ENCODE results near the gene TTC22.

Gene TTC22

DNA sequence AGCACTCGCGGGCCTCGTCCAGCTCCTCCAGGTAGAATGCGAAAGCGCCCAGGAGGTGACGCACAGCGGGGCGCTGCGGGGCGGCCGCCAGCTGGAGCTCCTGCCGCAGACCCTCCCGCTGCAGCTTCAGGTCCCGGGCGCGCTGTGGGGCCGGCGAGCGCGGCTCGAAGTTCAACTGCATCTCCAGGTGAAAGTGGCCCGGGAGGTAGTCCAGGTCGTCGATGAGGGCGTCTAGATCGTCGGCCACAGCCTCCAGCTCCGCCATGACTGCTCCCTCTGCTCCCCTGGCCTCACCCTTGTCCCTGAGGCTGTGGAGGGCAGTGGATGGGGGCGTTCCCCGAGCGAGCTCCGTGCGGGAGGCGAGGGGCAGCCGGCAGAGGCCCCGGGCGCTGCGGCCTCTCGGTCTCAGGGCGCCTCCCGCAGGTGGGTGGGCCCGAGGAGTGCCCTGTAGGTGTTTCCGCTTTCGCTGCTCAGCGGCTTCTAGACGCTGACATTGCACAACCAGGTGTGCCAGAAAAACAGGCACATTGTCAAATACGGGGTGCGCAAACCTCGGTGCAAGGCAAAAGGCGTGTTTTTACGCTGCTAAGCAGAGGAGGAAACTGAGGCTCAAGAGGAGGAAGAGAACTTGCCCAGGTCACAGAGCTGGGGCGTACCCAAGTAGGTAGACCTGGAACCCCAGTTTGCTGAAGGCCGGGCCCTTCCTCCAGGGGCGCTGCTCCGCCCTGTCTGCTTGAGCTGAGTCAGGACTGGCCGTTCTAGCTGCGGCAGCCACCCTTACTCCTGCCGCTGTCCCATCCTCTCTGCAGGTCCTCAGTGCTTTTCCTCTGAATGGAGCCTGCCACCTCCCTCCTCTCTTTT is at the start of gene TTC22:
TTC22 (minus strand) TSS at position 425 of the 861 bp plus-strand sequence; CDS start at position 265, 160 bp downstream.
- DNase-seq: no peak

GRCh38 chr1:54850737-54851136 is 49.6 kb upstream of the TTC22 start:
- no peak for DNase-seq

GRCh38 chr1:54850069-54850730 is 49.1 kb upstream of the TTC22 start:
- DNase-seq: no peak

- no peak for DNase-seq
These were observed 48.3 kb upstream of the TTC22 start for GRCh38 chr1:54849219-54850068.

DNA sequence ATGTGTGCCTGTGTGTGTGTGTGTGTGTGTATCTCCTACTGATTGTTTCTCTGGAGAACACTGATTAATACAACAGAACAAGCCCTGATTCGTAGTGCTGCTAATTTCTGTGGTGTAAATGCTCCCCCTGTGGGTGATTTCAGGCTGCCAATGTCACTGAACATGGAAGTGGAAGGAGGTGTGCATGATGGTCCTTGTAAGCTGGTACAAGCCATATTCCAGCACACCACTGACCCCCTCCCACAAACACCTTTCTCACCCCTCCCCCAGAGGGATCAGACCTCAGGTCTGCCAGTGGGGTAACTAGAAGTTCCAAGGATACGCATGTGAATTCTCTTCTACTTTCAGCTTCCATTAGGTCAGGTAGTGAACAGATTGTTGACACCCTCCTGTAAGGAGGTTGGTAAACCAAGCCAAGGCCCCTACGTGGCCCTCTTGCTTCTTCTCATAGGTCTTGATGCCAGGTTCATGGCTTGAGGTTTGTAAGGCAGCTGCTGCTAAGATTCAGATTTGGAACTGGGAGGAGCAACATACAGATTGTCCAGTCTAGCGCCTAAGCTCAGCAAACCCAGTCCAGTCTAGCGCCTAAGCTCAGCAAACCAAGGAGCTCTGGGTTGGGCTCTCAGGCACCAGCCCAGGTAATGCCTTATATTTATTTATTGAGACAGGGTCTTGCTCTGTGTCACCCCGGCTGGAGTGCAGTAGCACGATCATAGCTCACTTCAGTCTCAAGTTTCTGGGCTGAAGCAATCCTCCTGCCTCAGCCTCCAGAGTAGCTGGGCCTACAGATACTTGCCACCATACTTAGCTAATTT is 47.2 kb upstream of the TTC22 start:
- DNase-seq: no peak

DNA sequence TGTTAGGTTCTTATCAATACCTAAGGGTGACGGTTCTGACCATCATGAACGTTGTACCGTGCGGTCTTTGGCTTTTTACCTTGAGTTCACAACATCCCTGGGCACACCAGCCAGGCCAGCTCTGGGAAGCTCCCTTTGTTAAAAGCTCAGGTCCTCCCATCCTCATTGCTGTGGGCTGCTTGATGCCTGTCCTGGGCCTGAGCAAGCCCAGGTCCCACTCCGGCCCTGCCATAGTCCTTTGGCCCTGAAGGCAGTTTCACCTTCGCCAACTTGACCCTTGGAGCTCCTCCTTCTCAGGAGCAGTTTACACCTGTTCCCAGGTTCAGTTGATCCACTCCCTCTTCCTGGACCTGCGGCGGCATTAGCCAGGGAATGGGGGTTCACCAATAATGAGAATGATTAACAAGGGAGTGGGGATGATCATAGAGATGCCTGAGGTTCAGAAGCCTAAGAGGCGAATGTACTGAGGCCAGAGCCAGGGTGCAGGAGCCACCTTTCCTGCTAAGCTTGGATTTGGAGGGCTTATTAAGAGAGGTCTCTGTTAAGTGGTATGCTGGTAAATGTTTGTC is 45.7 kb upstream of the TTC22 start:
- DNase-seq: no peak

- DNase-seq: no peak
These were observed 45.2 kb upstream of the TTC22 start for GRCh38 chr1:54846301-54846700.

DNA sequence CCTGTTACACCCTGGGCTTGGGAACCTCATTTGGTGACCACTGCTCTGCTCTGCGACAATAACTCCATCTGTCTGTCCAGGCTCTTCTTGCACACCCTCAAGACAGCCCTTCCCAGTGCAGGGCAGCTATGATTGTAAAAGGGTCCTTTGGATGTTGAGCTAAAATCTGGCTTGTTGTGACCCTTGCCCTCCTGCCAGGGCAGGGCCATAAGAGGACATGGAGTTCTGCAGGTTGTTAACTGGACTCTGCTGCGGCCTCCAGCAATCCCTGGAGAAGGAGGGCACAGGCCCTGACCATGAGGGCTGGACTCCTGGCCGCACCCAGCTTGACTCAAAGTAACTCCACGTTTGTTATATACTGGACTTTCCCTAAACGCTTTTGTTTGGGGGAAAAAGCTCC is 44.6 kb upstream of the TTC22 start:
- DNase-seq: no peak

- DNase-seq: no peak
These were observed 43.4 kb upstream of the TTC22 start for GRCh38 chr1:54844564-54844963.

GRCh38 chr1:54843449-54843848 is 42.3 kb upstream of the TTC22 start:
- DNase-seq: no peak

GRCh38 chr1:54842963-54843362 is 41.8 kb upstream of the TTC22 start:
- no peak for DNase-seq

DNA sequence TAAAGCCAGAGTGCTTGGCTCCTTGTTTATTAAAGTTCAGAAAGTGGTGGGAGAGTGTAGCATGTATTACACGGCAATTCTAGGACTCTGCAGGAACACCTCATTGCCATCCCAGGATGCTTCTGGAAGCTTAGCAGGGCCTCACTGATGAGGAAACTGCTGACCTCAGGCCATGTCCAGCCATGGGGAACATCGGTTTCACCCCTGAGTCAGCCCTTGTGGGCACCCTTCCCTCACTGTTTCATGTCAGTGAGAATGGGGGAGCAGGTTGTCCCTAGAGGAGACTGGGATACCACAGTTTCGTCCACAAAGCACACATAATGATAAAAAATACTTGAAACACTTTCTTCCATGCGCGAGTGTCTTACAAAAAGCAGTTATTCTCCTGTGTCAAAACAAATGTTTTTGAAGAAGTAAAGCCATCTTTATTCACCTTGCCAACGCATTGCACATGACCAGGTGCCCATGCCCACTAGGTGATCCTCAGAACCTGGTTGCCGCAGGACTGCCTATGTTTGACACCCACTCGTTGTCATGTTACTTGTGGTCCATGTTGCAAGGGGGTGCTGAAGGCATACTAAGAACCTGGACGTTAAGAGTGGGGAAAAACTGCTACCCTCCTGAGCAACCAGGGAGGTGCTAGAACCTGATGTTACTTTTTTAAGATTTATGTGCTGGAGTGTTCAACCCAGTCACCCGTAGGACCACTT is 41.2 kb upstream of the TTC22 start:
- no peak for DNase-seq

DNA sequence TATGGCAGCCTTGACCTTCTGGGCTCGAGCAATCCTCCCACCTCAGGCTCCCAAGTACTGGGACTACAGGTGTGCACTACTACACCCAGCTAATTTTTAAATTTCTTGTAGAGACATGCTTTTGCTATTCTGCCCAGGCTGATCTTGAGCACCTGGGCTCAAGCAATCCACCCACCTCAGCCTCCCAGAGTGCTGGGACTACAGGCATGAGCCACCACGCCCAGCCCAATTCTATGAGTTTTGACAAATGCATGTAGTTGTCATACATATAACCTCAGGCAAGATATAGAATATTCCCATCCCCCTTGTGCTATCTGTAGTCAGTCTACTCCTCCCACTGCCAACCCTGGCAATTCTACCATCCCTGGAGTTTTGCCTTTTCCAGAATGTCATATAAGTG is 38.7 kb upstream of the TTC22 start:
- no peak for DNase-seq

DNA sequence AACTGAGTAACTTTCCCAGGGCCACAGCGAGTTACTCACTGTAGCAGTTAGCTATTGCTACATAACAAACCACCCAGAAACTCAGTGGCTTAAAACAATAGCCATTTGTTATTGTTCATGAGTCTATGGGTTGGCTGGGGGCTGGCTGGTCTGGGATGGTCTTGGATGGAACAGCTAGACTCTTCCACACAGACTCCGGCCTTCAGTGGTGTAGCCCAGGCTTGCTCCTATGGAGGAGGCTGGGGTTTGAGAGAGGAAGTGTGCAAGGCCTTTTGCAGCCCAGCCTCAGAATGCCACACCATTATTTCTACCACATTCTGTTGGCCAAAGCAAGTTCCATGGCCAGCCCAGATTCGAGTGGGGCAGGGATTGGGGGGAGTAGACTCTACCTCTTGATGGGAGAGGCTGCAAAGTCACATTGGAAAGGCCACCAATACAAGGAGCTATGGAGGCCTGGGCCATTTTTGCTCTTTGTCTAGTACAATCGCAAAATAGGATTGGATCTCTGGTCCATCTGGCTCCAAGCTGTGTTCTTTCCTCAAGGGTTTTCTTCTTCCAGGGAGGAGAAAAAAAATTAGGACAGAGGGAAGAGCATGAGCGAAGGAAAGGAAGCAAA is 37.5 kb upstream of the TTC22 start:
- no peak for DNase-seq

DNA sequence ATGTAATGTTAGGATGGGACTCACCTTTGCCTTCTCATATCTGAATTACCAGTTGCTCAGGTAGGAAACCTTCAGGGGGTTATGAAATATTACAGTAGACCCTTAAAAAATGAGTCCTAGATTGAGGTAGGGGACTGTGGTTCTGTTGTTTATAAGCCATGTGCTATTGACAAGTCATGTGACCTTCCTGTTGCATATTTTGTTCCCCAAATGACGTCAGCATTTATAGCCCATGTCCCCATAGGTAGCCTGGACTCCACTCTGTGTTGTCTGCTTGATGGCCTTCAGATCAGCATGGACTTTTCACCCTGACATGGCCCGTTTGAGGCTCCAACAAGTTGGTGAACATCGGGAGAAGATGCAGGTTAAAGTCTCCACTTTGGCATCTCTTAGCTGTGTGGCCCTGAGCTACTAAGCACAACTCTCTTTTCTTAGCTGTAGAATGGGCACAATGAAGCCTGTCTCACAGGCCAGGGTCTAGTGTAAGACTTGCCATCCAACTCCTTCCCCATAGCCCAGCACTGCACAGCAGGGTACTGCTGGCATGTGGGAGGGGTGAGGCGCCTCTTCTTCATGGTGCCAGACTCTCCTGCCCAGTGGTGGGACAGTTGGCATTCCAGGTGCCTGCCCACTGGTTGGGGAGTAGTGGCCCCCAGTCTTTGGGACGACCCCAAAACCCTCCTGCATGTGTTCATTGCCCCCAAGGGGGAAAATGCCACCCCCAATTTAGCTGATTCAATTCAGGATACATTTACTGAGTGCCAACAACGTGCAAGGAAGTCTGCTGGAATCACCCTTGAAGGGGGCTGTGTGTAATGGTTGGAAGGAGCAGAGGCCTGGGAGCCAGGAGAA is 36.1 kb upstream of the TTC22 start:
- DNase-seq: no peak

- no peak for DNase-seq
These were observed 35.5 kb upstream of the TTC22 start for GRCh38 chr1:54836594-54836993.

DNA sequence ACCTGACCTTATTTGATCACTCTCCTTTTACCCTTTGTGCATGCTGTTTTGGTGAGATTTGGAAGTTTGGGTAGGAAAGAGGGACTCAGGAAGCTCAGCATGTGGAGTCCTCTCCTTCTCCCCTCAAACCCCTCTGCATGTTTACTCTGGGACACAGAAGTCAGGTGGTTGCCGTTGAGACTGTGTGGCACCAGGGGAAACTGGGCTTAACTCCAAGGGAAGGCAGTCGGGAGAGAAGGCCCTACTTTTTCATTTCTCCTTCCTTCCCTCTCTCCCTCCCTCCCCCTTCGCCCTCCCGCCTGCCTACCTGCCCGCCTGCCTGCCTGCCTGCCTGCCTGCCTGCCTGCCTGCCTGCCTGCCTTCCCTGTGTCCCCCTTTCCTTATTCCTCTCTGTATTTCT is 34.8 kb upstream of the TTC22 start:
- DNase-seq: no peak

DNA sequence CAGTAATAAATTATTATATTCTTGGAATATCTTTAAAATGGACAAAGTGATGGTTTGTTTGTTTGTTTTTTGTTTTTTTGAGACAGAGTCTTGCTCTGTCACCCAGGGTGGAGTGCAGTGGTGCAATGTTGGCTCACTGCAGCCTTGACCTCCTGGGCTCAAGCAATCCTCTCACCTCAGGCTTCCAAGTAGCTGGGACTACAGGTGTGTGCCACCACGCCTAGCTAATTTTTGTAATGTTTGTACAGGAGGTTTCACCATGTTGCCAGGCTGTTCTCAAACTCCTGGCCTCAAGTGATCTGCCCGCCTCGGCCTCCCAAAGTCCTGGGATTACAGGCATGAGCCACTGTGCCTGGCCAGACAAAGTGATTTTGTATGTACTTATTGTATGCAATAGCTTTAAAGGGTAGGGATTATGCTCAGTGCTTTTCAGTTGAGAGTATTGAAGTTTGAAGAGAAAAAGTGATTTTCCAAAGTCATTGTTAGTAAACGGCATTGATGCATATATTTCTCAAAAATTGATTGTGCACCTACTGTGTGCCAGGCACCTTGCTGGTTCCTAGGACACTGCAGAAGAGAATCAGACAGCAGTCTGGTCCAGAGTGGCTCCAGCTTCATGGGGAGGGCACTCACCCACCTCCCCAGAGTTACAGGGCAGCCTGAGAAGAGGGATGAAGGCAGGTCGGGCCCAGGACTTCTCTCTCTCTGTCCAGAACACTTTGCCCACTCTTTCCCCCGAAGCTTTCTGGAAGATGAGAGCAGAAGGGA is 34.2 kb upstream of the TTC22 start:
- DNase-seq: no peak

DNA sequence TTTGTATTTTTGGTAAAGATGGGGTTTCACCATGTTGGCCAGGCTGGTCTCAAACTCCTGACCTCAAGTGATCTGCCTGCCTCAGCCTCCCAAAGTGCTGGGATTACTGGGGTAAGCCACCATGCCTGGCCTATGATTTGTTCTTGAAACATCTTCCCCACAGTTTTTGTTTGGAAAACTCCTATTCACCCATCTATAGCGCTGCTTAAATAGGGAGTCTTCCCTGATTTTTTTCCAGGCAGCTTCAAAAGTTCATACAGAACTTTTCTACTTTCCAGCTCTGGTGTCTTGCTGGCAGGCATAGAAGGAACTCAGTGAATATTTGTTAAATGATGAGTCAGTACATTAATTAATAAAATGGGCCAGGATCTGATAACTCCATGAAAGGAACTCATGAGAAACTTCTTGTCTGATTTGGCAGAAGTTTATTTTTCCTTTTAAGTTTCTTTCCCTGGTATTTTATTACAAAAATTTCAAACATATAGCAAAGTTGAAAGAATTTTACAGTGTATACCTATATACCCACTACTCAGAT is 33.0 kb upstream of the TTC22 start:
- no peak for DNase-seq

Measured in NCI-H1436 (cell line).